Effector CD4-positive, alpha-beta T cell (primary cell): ENCODE results near the gene PLEKHA3.
"Not testable (repeated sequence)": the region's sequence is repeated elsewhere in the genome, so short reads cannot be mapped to it uniquely, and the experiment has no call there.

Experiments
- DNase-seq: peaks from one replicate; pipeline ENCODE4 v3.0.0-alpha.2; 2020
- total RNA-seq: gene quantifications from one replicate; lab custom pipeline; 2026; lab: John Stamatoyannopoulos, UW

The PLEKHA3 gene
- 39.0 reads per million, percentile 63 among the genes with 10 or more reads in this experiment for total RNA-seq

DNA sequence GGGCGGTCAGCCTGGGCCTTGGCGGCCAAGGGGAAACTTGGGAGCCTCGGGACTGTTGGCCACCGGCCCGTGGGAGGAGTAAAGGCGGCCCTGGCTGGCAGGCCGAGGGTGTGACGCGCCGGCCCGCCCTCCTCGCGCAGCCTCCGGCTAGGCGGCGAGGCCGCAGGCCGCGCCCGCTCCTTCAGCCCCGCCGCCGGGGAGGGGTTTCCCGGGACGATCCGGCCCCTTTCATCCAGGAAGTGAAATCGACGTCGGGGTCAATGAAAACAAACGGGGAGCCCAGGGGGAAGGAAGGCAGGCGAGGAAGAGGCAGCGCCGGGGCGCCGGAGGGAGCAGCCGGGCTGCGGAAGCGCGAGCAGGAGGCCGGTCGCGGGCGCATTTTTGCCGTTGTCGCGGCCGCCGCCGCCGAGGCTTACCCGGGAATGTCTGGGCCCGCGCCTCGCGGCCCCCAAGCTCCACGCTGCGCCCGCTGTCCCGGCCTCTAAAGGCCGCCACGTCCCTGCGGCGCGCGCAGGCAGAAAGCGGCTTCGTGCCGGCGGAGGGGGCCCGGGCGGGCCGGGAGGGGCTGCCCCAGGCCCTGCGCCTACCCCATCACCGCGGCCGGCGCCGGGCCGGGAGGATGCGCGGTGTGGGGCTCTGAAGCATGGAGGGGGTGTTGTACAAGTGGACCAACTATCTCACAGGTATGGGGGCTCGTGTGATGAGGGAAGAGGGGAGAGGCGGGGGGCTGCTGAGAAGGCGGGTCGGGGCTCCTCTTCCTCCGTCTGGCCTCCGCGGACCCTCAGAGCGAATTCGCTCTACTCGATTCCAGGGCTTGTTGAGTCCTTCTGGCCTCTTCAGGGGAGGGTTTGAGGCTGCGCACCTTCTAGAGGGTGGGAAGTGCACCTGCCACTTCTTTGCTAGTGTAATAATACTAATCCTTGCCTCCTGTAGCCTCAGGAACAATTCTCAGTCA, at the start of gene PLEKHA3:
Gene PLEKHA3 (plus strand): TSS at position 231 of the 955 bp plus-strand sequence. CDS start 413 bp downstream, at position 644.
- DNase-seq, result peak; percentile 68

DNA sequence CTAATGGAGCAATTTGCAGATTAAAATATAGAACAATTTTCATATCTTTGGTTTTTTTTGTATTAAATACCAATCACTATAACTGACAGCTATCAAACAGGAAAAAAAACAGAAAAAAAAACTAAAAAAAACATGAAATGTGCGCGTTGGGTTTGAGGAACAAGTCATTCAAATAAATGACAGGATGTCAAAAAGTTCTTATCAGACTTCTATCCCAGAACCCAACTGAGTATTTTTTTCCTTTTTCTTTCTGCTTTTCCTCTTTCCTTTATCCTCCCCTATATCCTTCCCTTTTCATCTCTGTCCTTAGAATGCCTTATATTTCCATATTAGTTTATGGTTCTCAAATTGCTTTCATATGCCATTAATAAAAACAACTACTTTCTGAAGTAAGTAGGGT, 43.6 kb upstream of the PLEKHA3 start:
- DNase-seq, result no peak

DNA sequence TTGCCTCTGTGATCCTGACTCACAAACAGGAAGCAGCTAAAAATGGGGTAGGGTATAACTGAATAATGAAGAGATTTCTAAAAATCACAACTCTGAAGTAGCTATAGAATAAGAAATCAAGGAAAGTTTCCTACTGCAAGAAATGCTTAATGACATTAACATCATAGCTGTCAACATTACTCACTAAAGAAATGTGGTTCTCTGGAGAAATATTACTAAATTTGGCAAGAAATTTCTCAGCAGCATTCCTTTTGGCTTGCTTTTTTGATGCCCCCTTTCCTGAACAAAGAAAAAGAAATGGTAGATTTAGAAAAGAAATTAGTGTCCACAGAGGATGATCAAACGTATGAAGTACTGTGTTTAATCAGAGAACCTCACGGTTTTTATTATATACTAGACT, 38.8 kb upstream of the PLEKHA3 start:
- no peak for DNase-seq

DNA sequence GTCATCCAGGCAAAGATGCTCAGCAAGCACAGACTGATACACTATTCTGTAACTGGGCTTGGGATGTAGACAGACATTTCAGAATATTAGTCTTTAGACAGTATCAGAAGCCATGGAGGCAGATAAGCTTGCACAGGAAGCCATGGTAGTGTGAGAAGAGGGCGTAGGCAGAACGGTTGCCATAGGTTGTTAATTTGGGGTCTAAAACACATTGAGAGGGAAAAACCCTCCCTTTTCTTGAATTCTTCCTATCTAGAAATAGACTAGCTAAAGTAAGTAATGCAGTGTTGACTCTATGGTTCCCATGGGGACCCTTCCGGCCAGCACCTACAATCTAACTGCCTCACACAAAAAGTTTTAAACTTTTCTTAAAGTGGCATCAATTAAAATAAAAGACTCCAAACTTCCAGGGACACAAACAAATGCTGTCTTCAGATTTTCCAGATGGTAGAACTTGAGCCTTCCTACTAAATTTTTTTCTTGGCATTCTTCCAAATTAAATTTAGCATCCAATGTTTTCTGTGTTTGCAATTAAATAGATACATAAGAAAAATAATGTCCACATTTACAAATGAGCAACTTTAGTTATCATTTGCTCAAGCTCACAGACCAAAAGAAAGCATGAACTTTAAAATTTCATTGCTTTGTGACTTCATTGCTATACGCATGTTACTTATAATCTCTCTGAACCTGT, 31.1 kb upstream of the PLEKHA3 start:
- DNase-seq, result no peak

DNA sequence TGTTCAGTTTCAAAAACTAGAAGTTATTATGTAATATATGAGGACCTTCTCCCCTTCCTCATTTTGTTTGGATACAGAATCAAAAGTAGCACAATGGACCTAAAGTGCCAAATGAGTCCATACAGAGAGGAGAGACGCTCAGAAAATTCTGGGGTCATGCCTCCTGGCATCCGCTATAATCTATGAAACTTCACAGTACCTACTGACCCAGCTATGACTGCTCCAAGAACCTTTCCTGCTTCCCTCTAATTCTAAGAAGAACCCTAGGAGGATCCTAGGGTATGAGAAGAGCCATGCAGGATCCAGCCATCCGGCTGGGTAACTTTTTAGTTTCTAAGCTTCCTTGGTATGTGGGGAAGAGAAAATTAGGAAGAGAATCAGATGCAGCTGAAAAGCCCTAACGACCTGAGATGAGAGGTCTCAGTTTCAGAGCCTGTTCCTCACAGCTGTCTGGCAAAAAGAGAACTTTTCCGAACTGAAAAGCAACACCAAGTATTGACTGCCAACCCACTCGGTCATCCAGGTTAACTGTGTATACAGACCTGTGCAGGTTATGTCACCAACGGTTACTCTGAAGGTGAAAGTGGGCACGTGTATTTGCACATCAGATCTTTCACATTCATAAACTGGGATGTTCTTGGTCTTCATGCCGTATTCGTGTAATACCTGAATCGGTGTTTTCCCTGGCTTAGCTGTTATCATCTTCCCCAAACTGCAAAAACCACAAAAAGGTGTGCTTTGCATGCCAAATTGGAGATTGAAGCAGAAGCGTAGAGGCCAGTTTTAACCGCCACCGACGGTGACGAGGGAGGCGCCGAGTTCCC, 30.3 kb upstream of the PLEKHA3 start:
- no peak for DNase-seq

DNA sequence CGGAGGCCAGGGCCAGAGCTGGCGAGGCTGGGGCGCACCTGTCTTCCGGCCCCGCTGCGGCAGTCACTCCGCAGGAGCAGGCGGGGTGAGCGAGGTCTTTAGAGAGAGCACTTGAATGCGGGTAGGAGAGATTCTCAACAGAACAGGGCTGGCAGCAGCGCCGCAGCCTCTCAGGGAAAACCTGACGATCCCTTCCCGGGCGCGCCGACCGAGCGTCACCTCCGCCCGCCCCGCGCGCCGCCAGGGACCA, 29.8 kb upstream of the PLEKHA3 start:
- peak; percentile 71 for DNase-seq

DNA sequence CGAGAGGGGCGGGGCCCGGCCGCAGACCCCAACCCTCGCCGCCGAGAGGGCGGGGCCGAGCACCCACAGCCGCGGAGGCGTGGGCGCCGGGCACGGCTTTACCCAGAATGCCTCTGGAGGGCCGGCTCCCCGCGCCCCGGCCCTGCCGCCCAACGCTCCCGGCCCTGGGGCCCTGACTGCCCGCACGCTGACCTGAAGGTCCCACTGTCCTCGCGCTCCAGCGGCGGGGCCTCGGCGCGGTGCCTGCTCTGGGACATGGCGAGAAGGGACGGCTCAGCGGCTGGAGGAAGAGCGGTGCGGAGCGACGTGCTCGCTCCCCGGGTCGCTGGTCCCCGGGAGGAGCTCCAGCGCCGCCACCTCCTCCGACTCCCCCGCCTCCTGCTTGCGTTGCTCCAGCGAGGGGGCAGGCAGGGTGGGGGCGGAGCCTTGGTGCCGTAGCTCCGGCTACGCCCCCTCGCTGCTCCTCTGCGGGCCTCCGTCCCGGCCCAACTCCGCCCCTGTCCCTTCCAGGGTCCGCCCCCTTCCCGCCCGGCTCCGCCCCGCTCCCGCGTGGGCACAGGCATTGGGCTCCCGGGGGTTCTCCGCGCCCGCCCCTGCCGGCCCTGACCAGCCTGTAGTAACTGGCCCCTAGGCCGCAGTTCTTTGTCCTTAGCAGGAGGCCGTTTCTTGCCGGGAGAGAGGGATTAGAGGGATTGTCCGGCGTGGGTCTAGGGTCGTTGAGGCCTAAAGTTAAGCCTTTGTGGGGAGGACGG, 29.3 kb upstream of the PLEKHA3 start, which contains the start of the genes PJVK and PRKRA:
Gene PJVK (plus strand): TSS at position 605 of the 752 bp plus-strand sequence. CDS start 2,032 bp downstream, outside the sequence.
Gene PRKRA (minus strand): TSS at position 402 of the 752 bp plus-strand sequence. CDS start 145 bp downstream, at position 257.
- DNase-seq, result peak; percentile 91

DNA sequence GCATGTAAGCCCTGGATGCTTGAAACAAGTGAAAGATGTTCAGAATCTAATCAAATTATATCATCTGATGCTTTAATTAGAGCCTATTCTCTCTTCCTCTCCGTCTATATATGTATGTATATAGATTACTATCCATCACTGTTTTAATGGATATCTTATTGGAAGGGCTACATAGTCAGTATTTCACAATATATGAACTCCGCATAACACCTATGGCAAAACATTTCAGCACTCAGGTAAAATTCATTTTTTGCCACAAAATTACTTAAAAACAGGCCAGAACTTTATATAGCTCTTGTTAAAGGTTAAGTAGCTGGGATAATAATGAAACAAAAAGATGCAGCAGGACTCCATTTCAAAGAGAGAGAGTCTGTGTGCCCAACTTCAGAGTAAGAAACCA, 27.9 kb upstream of the PLEKHA3 start:
- DNase-seq, result no peak

DNA sequence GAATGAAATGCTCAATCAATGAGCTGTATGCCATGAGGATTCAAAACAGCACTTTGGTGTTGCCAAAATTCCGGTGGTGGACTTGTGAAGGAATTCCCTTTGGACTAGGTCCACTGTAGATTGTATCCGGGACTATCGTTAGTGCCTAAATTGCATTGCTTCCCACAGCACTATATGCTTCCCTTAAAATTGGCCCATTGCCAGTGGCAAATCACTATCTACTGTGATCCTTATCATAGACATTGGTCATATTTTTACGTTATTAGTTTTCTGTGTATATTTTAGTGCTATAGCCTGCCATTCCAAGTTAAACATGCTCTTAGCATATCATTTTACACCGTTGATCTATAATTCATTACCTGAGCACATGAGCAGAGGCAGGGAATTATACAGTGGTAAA, 27.4 kb upstream of the PLEKHA3 start:
- no peak for DNase-seq

DNA sequence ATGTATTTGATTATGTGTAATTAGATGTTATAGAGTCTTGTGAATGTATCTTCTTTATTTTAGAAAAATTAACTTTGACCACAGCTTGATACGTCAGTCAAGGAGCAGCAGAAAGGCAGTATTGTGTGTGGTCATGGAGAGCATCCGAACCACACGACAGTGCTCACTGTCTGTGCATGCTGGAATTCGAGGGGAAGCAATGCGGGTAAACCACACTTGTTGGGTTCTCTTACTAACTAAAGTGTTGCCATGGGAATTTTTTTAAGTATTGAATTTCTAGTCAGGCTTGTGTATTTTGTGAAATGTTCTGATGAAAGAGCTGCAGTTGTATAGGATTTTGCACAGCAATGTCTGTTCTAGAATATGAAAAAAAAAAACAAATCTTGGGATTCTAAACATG, 24.3 kb upstream of the PLEKHA3 start:
- no peak for DNase-seq

DNA sequence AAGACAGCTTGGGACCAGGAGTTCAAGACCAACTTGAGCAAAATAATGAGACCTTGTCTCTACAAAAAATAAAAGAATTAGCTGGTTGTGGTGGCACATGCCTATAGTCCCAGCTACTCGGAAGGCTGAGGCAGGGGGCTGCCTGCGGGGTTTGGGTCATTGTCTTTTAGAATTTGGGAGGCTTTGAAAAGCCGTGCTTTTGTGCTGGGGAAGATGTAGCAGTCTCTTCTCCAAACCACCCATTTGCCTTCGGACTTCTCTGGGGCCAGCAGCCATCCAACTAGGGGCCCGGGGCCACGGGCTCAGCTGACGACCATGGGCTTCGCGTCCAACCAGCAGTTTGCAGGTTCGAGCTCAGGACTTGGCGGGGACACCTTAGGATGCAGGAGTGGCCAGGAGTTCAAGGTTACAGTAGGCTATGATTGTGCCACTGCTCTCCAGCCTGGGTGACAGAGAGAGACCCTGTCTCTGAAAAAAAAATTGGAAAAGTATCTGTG, 22.8 kb upstream of the PLEKHA3 start:
- DNase-seq, result no peak

DNA sequence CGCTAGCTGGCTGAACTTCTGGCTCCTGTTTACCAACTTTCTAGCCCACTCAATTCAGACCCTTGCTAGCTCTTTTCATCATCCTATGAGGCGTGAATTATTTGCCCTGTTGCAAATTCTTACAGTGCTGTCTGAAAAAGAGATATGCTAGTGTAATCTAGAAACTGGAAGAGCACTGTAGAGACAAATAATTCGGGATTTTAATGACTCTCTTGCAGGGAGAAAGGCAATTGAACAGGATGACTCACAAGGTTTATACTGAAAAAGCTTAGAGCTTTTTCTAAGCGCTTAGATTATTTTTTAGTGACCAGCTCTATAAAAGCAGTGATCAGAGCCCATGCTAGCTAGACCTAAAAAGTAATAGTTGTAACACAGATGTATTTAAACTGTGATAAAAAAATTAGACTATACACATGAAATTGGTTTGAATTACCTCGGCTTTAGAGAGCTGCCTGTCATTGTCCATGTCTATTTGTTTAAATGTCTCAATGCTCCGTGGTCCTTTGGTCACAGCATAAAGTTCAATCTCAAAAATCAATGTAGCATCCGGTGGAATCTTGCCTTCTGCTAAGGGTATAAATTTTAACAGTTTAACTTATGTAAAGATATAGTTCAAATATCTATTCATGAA, 10.9 kb upstream of the PLEKHA3 start:
- DNase-seq, result no peak

DNA sequence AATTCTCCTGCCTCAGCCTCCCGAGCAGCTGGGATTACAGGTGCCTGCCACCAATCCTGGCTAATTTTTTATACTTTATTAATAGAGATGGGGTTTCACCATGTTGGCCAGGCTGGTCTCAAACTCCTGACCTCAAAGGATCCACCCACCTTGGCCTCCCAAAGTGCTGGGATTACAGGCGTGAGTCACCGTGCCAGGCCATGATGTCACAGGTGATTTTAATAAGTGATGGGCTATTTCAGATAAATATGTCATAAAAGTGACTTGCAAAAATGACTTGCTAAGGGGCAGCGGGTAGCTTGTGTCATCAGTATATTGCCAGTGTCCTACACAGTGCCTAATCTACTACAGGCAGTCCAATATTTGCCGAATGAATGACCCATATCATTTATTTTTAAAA, 8.9 kb upstream of the PLEKHA3 start:
- DNase-seq, result not testable (repeated sequence)

DNA sequence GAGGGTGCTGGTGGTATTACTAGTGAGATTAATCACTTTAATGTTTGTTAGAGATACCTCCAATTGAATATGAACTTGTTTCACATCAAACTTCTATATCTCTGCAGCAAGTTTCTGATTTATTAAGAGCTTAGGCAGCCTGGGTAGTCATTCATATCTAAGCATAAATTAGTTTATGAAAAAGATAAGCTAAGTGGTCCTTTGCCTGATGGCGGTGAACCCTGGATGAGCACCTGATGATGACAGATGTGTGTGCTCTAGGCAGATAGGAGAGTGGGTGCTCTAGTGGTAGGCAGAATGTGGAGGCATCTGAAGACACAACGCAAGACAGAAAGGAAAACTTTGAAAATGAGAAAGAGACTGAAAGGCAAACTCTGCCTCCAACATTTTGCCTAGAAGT, 6.9 kb upstream of the PLEKHA3 start:
- DNase-seq, result no peak

DNA sequence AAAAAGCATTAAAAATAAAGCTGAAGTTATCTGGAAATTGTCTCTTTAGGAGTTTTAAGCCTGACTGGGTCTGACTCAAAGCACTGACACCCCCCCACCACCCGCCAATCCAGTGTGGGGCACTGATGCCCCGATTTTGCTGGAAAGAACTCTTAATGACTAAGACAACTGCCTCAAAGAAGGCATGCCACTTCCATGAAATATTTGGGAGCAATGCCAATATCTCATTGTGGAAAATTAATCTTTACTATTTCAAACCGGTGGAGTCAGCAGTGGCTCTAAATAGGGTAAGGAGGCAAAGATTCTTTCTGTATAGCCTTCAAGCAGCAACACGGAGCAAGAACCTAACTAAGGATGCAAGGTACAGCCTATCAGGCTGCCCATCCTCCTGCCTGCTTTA, 6.3 kb upstream of the PLEKHA3 start:
- DNase-seq, result no peak

DNA sequence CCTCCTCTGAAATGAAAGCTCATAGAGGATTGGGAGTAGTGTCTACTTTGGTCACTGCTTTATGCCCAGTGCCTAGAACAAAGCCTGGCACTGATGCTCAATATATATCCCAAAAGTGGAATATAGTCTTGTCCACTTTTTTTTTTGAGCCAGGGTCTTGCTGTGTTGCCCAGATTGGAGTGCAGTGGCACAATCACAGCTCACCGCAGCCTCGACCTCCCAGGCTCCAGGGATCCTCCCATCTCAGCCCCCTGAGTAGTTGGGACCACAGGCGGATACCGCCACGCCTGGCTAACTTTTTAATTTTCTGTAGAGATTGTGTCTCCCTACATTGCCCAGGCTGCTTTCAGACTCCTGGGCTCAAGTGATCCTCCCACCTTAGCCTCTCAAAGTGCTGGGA, 5.7 kb upstream of the PLEKHA3 start:
- no peak for DNase-seq

DNA sequence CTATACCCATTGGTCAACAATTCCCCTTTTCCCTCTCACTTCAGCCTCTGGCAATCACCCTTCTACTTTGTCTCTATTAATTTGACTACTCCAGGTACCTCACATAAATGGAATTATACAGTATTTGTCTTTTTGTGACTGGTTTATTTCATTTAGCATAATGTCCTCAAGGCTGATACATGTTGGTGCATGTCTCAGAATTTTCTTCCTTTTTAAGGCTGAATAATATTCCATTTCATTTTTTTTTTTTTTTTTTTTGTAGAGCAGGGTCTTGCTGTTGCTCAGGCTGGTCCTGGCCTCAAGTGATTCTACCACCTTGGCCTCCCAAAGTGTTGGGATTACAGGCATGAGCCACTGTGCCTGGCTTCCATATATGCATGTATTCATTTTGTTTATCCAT, 3.8 kb upstream of the PLEKHA3 start:
- DNase-seq, result no peak

DNA sequence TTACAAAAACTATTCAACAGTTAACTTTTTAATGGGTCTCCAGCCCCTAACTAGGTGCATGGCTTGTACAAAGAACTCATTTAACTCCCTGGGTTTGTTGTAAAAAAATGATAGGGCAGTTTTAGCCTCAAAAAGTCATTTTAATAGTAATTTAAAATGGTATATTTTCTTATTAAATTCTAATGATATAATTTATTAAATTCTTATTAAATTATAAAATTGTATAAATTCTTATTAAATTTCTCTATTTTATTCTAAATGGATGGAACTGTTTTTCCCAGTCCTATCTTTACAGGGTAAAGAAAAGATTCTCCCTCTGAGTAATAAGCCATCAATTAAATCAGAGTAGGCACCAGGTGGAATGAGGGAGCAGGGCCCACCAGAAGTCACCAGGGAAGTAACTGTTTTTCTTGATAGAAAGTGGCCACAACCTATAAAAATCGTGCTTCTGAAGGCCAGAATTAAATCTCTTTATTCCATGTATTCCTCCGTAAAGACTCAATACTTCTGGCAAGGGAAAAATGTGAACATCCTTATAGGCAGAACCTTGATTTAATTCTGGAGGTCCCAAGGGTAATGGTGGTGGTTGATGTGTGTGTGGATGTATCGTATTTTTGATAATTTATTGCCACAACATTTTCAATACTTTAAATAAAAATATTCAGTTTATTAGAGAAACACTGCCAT, 2.7 kb upstream of the PLEKHA3 start:
- no peak for DNase-seq

DNA sequence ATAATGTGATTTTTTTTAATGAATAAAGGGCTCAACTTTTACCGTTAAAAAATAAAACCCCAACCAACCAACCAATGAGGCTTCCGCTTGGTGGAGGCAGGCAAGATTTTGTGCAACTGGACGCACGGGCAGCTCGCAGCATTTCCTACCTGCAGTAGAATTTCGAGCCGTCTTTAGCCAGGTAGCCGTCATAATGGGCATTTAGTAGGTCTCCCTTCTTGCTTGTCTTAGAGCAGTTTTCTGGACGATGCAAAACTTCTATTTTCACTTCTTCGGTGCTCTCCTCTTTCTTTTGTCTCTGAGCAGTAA, 2.2 kb upstream of the PLEKHA3 start:
- DNase-seq, result no peak

DNA sequence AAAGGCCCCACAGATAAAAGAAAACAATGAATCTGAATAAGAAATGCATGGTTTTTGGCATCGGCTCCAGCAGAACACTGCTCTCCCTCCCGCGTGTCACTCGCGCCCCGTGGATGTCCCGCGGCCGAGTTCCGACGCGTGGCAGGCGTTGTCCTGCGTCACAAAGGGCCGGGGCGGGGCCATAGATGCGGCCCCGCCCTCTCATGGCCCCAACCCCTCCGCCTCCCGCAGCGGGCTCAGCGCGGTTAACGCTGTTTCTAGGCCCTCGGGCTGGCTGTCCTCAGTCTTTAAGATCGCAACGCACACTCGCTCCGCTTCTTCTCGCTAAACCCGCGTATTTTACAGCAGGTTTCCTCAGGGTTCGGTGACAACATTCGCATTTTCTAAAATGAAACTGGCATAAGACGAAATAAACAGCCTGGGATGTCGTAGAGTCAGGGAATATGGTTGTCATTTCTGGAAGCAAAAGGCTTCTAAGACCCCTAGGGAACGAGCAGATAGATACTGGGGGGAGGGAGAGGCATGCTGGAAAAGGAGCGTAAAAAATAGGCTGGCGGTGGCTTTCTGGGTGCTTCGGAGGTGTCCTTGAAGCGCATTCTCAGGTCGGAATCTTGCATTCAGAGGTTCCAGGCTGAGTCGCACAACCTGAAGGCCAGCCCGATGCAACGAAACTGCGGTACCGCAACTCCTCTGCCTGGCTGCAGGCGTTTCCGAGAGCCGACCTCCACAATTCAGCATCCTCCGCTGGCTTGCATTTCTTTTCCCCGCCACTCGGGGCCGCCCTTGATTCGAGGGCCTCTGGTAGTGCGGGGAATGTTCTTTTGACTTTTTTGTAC, 1.6 kb upstream of the PLEKHA3 start, which contains the start of gene FKBP7:
Gene FKBP7 (minus strand): TSS at position 162 of the 836 bp plus-strand sequence. CDS start 101 bp downstream, at position 61.
- peak; percentile 81 for DNase-seq
